Mucosa of rectum (tissue), 2 donors: ENCODE measurements around the gene PKP2.

ENCODE experiments used
- H3K27ac ChIP-seq, 2 donors: one replicate each; pipeline ENCODE4 v1.7.0; 2013; ENCODE audit warnings: inconsistent platforms in 2 of 2, low read depth in 2 of 2, low read length in 2 of 2
- H3K27me3 ChIP-seq, 2 donors: one replicate each; pipeline ENCODE4 v1.7.0; 2013; ENCODE audit warnings: low read length in 2 of 2; ENCODE audit not compliant: control insufficient read depth in 2 of 2, insufficient read depth in 2 of 2
- H3K36me3 ChIP-seq, 2 donors: one replicate each; pipeline ENCODE4 v1.7.0; 2013; ENCODE audit warnings: low read length in 2 of 2; ENCODE audit not compliant: control insufficient read depth in 2 of 2, insufficient read depth in 2 of 2
- H3K4me1 ChIP-seq, 2 donors: one replicate each; pipeline ENCODE4 v1.7.0; 2013; ENCODE audit warnings: low read length in 2 of 2, mild to moderate bottlenecking in 1 of 2; ENCODE audit not compliant: control insufficient read depth in 2 of 2, insufficient read depth in 2 of 2
- H3K4me3 ChIP-seq, 2 donors: one replicate each; pipeline ENCODE4 v1.7.0; 2013; ENCODE audit warnings: low read length in 2 of 2
- H3K9ac ChIP-seq, 2 donors: one replicate each; pipeline ENCODE4 v1.7.0; 2013; ENCODE audit warnings: low read length in 2 of 2, low read depth in 1 of 2, mild to moderate bottlenecking in 1 of 2
- H3K9me3 ChIP-seq, 2 donors: one replicate each; pipeline ENCODE4 v1.7.0; 2013; ENCODE audit warnings: low read length in 2 of 2; ENCODE audit not compliant: control insufficient read depth in 2 of 2
- donor health status: healthy.
- donor health status: Normal muscosa, but diverticular disease.

Gene PKP2

DNA sequence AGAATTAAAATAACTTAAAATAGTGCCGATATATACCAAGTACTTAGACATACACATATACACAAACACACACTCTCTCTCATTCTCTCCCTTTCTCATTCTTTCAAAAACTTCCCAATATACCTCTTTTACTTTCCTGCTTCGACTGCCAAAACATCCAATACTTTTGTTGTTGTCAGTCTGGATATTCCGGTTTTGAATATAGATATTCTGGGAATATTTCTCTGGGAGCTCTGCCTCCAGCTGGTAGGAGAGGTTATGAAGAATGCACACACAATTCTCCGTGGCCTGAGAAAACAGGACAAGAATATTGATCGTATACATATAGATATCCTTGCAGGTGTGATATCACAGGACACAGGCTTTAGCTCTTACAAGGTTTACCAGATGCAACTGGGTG lies 74.2 kb downstream of the PKP2 start:
- no peak overlapping the region for H3K27ac ChIP-seq

GRCh38 chr12:32821710-32822109 lies 74.9 kb downstream of the PKP2 start:
- no peak overlapping the region for H3K4me3 ChIP-seq
- H3K27ac ChIP-seq: no peak overlapping the region

More for the DNA sequence above, 74.2 kb downstream of the PKP2 start:
- Histone ChIP-seq H3K9me3 (no peaks in the 10 kb centered on the region), H3K27me3 (no peaks in the 10 kb centered on the region), H3K4me1 (no peaks in the 10 kb centered on the region), H3K36me3 (peaks cover 32 to 52% of the 10 kb centered on the region in 2 donors), H3K9ac (no peak overlapping the region), H3K4me3 (no peak overlapping the region)

DNA sequence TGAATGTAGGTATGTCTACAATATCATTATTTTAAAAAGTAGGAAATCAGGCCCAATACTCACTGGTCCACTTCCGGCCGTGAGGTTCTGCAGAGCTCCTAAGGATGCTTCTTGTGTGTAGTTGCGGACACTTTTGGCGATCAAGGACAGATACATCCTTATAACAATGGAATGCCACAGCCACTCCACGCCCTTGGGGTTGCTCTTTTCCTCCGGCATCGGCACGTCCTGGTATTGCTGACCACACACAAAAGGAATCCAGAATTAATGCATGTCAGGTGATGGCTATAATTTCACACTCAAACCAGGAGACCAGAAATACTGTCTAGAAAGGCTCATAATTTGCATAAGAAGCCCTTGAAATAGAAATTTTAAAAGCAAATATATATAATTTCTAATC lies 75.3 kb downstream of the PKP2 start:
- H3K4me3 ChIP-seq: no peak overlapping the region
- peaks cover 27 to 52% of the 10 kb centered on the region in 2 donors for H3K36me3 ChIP-seq
- H3K4me1 ChIP-seq: no peaks in the 10 kb centered on the region
- H3K9ac ChIP-seq: no peak overlapping the region
- no peak overlapping the region for H3K27ac ChIP-seq
- H3K9me3 ChIP-seq: no peaks in the 10 kb centered on the region
- no peaks in the 10 kb centered on the region for H3K27me3 ChIP-seq

More at GRCh38 chr12:32821710-32822109, 74.9 kb downstream of the PKP2 start:
- H3K4me1 ChIP-seq: no peaks in the 10 kb centered on the region
- H3K27me3 ChIP-seq: no peaks in the 10 kb centered on the region
- no peak overlapping the region for H3K9ac ChIP-seq
- H3K9me3 ChIP-seq: no peaks in the 10 kb centered on the region
- peaks cover 28 to 48% of the 10 kb centered on the region in 2 donors for H3K36me3 ChIP-seq

- Histone ChIP-seq H3K4me3 (no peak overlapping the region), H3K9me3 (no peaks in the 10 kb centered on the region), H3K27me3 (no peaks in the 10 kb centered on the region), H3K36me3 (peaks cover 27 to 55% of the 10 kb centered on the region in 2 donors), H3K9ac (no peak overlapping the region), H3K4me1 (no peaks in the 10 kb centered on the region), H3K27ac (no peak overlapping the region)
These were observed 76.1 kb downstream of the PKP2 start for GRCh38 chr12:32820376-32820931.

- Histone ChIP-seq H3K4me3 (no peak overlapping the region), H3K9ac (no peak overlapping the region), H3K27ac (no peak overlapping the region), H3K36me3 (peaks cover 26 to 57% of the 10 kb centered on the region in 2 donors), H3K4me1 (no peaks in the 10 kb centered on the region), H3K9me3 (no peaks in the 10 kb centered on the region), H3K27me3 (no peaks in the 10 kb centered on the region)
These were observed 77.2 kb downstream of the PKP2 start for GRCh38 chr12:32819424-32819823.

GRCh38 chr12:32811686-32812392 lies 84.7 kb downstream of the PKP2 start:
- H3K27ac ChIP-seq: no peak overlapping the region
- H3K4me3 ChIP-seq: no peak overlapping the region

DNA sequence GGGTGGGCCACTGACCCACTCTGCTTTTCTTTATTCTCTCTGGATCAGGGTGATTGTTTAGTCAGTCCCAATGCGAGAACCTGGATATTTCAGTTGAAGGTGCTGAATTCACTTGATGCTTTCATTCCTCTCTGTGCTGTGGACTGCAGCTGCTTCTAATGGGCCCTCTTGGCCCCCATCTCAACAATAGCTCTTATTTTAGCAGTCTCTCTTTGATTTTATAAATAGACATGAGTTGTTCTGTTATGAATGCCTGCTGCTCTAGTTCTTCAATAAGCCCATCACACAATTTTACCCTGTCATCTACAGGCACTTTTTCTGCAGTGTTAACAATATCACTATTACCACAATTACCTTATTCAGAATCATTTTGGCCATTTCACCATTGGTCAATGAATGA lies 86.7 kb downstream of the PKP2 start:
- Histone ChIP-seq H3K36me3 (peaks cover 30 to 34% of the 10 kb centered on the region in 2 donors), H3K4me3 (no peak overlapping the region), H3K9ac (no peak overlapping the region), H3K27ac (no peak overlapping the region), H3K4me1 (no peaks in the 10 kb centered on the region), H3K27me3 (no peaks in the 10 kb centered on the region), H3K9me3 (no peaks in the 10 kb centered on the region)

More at GRCh38 chr12:32811686-32812392, 84.7 kb downstream of the PKP2 start:
- Histone ChIP-seq H3K4me1 (no peaks in the 10 kb centered on the region), H3K36me3 (peaks cover 30 to 45% of the 10 kb centered on the region in 2 donors), H3K9ac (no peak overlapping the region), H3K27me3 (no peaks in the 10 kb centered on the region), H3K9me3 (no peaks in the 10 kb centered on the region)

DNA sequence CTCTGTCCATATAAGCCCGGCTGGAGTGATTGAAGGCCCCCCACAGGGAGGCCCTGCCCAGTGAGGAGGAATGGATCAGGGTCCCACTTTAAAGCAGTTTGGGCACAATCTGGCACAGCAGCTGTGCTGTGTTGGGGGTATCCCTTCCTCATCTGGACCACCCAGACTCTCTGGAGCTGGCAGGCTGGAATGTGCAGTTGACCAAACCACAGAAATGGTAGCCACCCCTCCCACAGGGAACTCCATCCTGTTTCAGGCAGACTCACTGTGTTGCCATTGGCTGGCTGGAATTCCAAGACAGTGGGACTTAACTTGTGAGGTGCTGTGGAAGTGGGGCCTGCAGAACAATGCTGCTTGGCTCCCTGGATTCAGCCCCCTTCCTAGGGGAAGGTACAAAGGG lies 87.4 kb downstream of the PKP2 start:
- no peaks in the 10 kb centered on the region for H3K4me1 ChIP-seq
- no peaks in the 10 kb centered on the region for H3K27me3 ChIP-seq
- no peaks in the 10 kb centered on the region for H3K9me3 ChIP-seq
- no peak overlapping the region for H3K9ac ChIP-seq
- no peak overlapping the region for H3K27ac ChIP-seq
- peaks cover 29 to 31% of the 10 kb centered on the region in 2 donors for H3K36me3 ChIP-seq
- no peak overlapping the region for H3K4me3 ChIP-seq

GRCh38 chr12:32804301-32804700 lies 92.3 kb downstream of the PKP2 start:
- no peak overlapping the region for H3K9ac ChIP-seq
- H3K4me1 ChIP-seq: no peaks in the 10 kb centered on the region
- H3K27me3 ChIP-seq: no peaks in the 10 kb centered on the region
- H3K36me3 ChIP-seq: peaks cover 22 to 25% of the 10 kb centered on the region in 2 donors
- H3K27ac ChIP-seq: no peak overlapping the region
- no peaks in the 10 kb centered on the region for H3K9me3 ChIP-seq
- no peak overlapping the region for H3K4me3 ChIP-seq

GRCh38 chr12:32801269-32801980 lies 95.2 kb downstream of the PKP2 start:
- Histone ChIP-seq H3K27ac (no peak overlapping the region), H3K4me3 (no peak overlapping the region), H3K9ac (no peak overlapping the region), H3K4me1 (no peaks in the 10 kb centered on the region), H3K36me3 (peaks cover 11 to 18% of the 10 kb centered on the region in 2 donors), H3K9me3 (no peaks in the 10 kb centered on the region), H3K27me3 (no peaks in the 10 kb centered on the region)
